Mucosa of descending colon (tissue), 3 donors: ENCODE measurements around the gene SEMA6A. TPM values are rescaled to one million over a fixed set of nuclear protein-coding genes. Genes with fewer than 3 reads are reported as not detected.

Experiments
- ATAC-seq: fragments of 200-7000 bp; cut with Tn5 transposase; one replicate; pipeline ENCODE4 v1.9.1; 2020; ENCODE audit warnings: mild to moderate bottlenecking, moderate library complexity
- DNase-seq, 3 donors: peaks; one replicate each; pipeline ENCODE4 v3.0.0-alpha.2; 2020
- H3K36me3 ChIP-seq: fragments of 200-600 bp; one replicate; pipeline ENCODE4 v1.8.0; 2021; ENCODE audit warnings: low read depth, mild to moderate bottlenecking
- H3K4me1 ChIP-seq: fragments of 200-600 bp; one replicate; pipeline ENCODE4 v1.8.0; 2021; ENCODE audit warnings: low read depth, mild to moderate bottlenecking
- H3K4me3 ChIP-seq: fragments of 200-600 bp; one replicate; pipeline ENCODE4 v1.8.0; 2021; ENCODE audit warnings: mild to moderate bottlenecking
- H3K9me3 ChIP-seq: fragments of 200-600 bp; one replicate; pipeline ENCODE4 v1.8.0; 2021; ENCODE audit warnings: mild to moderate bottlenecking
- intact Hi-C, 2 donors: fragments of 100-400 bp; cut with DNase I in 1 of 2; cut with micrococcal nuclease in 1 of 2; formaldehyde crosslinking; loops; one replicate each; pipeline versions ENCODE4 v1.11.0 to v1.11.1; 2022; cut with DNase I, micrococcal nuclease
- total RNA-seq, 3 donors: library from RNA; stranded (reverse); fragmentation: NEBNext Ultra II Directional in 2 of 3; extraction: Animal tissue kit (Norgen Biotek cat#: 25700) in 2 of 3; gene quantifications; one replicate each; pipeline versions ENCODE4 v1.2.1 to v1.2.4, GENCODE V29; 2021 to 2023
- TF ChIP-seq, protein P1 (sequence below): fragments of 200-600 bp; IDR thresholded peaks from one replicate; pipeline ENCODE4 v1.8.0; 2022; ENCODE audit warnings: antibody characterized with exemption, mild to moderate bottlenecking
- donor health status: DM: no; HTN: no; CAD: no; lungs with moderate emphysema.
- donor health status: DM: no; HTN: no; CAD: no.
- donor health status: DM: no; HTN: yes; CAD: no.

SEMA6A gene
- total RNA-seq, 3 donors from 2014 or later: 90.0 to 137 (median 106) TPM

DNA sequence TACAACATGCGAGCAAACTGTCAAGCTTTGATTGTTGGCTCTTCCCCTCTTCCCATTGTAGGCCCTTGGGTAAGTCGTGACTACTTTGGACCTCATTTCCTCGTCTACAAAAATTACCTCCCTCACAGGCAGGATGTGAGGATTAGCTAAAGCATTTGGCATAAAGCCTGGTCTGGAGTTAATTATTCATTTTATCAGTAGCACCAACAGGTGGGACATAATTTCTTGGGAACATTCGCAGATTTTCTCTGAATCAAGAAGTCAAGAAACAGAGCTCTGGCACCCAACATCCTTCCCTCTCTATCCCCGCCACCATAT is 39.9 kb upstream of the SEMA6A start:
- Histone ChIP-seq H3K4me1 (no peaks in the 10 kb centered on the region), H3K9me3 (no peaks in the 10 kb centered on the region), H3K36me3 (no peaks in the 10 kb centered on the region), H3K4me3 (no peak overlapping the region)
- DNase-seq: no peak
- ATAC-seq: no peak
- intact Hi-C loops: no loop called here
- TF ChIP-seq, protein P1, sequence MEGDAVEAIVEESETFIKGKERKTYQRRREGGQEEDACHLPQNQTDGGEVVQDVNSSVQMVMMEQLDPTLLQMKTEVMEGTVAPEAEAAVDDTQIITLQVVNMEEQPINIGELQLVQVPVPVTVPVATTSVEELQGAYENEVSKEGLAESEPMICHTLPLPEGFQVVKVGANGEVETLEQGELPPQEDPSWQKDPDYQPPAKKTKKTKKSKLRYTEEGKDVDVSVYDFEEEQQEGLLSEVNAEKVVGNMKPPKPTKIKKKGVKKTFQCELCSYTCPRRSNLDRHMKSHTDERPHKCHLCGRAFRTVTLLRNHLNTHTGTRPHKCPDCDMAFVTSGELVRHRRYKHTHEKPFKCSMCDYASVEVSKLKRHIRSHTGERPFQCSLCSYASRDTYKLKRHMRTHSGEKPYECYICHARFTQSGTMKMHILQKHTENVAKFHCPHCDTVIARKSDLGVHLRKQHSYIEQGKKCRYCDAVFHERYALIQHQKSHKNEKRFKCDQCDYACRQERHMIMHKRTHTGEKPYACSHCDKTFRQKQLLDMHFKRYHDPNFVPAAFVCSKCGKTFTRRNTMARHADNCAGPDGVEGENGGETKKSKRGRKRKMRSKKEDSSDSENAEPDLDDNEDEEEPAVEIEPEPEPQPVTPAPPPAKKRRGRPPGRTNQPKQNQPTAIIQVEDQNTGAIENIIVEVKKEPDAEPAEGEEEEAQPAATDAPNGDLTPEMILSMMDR: no peak

DNA sequence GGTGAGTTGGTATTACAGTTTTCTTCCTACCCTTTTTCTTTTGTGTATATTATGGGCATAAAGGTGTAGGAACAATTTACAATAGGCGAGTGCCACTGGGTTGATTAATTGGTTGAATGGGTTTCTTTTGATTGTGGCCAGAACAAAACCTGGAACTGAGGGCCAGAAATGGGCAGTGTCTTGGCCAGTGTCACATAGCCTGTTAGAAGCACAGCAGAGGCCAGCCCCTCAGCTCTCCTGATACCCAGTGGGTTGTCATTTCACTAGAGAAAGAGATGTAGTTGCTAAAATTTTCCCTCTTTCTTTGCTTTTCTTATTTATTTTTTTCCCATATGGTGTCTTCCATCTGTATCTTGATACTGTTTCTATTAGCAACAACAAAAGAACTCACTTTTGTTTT is 38.8 kb upstream of the SEMA6A start:
- Histone ChIP-seq H3K4me3 (no peak overlapping the region), H3K4me1 (no peaks in the 10 kb centered on the region), H3K36me3 (no peaks in the 10 kb centered on the region), H3K9me3 (no peaks in the 10 kb centered on the region)
- TF ChIP-seq, protein P1: no peak
- no peak for DNase-seq
- intact Hi-C loops: no loop called here
- no peak for ATAC-seq

DNA sequence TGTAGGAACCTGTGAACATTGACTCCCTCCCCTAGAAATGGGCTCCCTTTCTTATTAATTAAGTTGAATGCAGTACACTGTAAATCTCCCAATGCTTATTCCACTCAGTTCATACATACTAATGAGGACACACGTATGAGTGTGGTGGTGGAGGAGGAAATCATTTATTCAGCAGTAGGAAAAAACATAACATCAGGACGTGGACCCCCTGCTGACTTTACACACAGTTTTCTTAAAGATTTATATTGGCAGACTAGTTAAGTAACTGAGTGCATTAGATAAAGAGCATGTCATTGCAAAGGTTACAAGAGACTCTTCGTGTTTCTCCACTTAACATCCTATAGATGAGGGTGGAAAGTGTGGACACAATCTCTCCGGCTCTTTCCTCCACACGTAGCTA is 37.8 kb upstream of the SEMA6A start:
- intact Hi-C loops: no loop called here
- no peaks in the 10 kb centered on the region for H3K4me1 ChIP-seq
- DNase-seq (no peak), ATAC-seq (no peak)
- H3K4me3 ChIP-seq: no peak overlapping the region
- no peaks in the 10 kb centered on the region for H3K9me3 ChIP-seq
- H3K36me3 ChIP-seq: no peaks in the 10 kb centered on the region
- TF ChIP-seq, protein P1: no peak

DNA sequence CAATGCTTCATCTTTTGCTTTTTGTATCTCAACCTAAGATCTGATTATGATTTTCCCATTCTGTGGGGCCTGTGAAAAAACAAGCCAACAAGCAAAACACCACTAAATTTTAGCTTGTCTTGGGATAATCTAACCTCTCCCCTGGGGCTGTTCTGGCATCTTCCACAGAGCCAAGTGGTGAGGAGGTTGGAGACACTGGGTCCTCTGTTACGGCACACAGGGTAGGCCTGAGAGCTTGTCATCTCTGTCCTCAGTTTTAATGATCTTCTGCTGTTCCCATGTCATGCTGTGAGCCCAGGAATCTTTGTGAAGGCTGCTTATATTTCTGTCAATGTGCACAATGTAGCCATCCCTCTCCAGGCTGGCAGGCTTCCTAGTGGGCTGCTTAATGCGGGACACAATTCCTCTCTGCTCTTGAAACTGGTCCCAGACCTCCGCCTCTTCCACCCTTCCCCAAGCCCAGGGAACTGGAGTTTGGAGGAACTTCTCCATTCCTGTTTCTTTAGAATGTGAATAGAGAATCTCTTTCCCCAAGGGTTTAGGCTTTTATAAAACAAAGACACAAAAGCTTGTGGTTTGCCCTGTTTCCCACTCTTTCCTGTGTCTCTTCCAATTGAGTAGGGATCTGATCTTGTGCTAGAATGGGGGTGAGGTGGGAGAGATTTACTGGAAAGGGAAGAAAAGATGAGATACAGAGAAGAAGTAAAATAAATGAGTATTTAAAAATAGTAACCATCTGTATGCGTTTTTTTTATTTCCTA is 30.9 kb upstream of the SEMA6A start:
- H3K4me3 ChIP-seq: no peak overlapping the region
- H3K36me3 ChIP-seq: no peaks in the 10 kb centered on the region
- intact Hi-C loops: no loop called here
- DNase-seq (no peak), ATAC-seq (no peak)
- no peaks in the 10 kb centered on the region for H3K4me1 ChIP-seq
- TF ChIP-seq, protein P1: no peak
- no peaks in the 10 kb centered on the region for H3K9me3 ChIP-seq

DNA sequence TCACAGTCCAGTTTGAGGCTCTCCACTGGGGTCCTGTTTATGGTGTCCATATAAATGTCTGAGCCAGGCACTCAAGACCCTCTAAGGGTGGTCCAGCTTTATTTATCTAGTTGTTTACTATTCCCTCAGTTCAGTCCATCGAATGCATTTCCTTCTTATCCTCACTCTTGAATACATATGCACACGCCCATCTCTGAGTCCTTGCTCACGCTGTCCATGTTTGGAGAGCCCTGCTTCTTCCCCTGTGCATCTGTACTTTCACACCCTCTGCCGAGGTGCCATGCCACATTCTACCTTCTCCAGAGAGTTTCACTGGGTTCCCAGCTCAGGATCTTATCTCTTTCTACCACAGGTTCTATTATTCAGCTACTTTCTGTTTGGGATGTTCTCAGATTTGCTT is 30.2 kb upstream of the SEMA6A start:
- ATAC-seq (no peak), DNase-seq (no peak)
- Histone ChIP-seq H3K4me1 (no peaks in the 10 kb centered on the region), H3K9me3 (no peaks in the 10 kb centered on the region), H3K36me3 (no peaks in the 10 kb centered on the region), H3K4me3 (no peak overlapping the region)
- intact Hi-C loops: no loop called here
- TF ChIP-seq, protein P1: no peak

DNA sequence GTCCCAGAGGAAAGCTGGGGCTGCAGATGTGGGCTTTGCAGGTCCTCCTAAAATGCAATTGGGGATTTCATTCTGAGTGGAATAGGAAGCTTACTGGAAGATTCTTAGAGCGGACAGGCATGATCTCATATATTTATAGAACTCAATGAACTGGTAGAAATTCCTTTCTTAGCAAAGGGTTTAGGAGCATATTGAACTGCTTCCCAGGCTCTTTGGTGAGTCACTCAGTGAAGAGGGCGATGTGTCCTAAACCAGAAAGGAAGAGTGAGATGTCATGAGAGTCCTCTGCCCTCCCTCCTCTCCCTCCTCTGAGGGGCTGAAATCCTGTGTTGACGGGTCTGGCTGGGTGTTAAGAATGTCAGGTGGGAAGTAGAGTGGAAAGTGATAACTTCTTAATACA is 26.3 kb upstream of the SEMA6A start:
- Histone ChIP-seq H3K36me3 (no peaks in the 10 kb centered on the region), H3K9me3 (no peaks in the 10 kb centered on the region), H3K4me1 (no peaks in the 10 kb centered on the region), H3K4me3 (no peak overlapping the region)
- ATAC-seq: peak; percentile 51
- intact Hi-C loops: no loop called here
- no peak for DNase-seq
- TF ChIP-seq, protein P1: no peak
